ENCODE data around the gene F5.

Gene F5

DNA sequence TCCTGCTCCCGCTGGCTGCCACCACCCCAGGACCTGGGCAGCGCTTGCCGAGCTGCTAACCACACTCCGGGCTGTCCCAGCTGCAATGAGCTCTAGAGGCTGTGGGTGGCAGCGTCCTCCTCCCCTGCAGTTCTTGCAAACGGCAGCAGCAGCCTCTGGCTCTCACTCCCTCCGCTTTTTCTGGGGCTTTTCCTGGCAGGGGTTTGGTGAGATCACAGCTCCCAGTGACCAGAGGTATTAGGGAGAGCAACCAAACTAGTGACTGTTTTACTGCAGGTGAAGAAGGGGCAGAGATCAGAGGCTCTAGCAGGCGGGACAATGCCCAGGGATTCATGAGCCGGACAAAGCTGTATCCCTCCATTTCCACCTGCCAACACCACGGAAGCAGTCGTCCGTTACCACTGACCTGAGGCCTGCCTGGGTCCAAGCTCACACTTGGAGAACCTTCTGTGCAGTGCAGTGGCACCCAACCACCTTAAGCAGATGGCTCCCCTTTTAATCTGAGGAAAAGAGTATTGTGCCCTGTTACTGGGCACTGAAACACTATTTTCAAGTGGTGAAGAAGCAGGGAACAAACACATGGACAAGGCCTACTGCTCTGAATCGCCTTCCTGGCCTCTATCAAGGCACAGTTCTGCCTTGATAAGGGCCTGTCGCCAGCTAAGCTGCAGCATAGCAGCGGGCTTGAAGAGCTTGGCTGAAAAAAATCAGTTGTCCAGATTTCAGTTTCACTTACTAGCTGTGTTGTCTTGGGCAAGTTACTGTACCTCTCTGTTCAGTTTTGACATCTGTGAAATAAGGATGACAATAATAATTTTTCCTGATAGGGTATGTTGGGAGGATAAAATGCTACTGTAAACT, at the start of gene F5:
F5 (minus strand) TSS at position 87 of the 861 bp plus-strand sequence. CDS start 95 bp downstream, outside the sequence.
- peak; percentile 63 to 70 for DNase-seq (ENCODE audit: low read depth in 2 of 2)

- no peak for DNase-seq (ENCODE audit: low read depth in 2 of 2)
These were observed 48.6 kb upstream of the F5 start for GRCh38 chr1:169634877-169635276.

- no peak for DNase-seq (ENCODE audit: low read depth in 2 of 2)
These were observed 47.9 kb upstream of the F5 start for GRCh38 chr1:169634145-169634544.

- no peak for DNase-seq (ENCODE audit: low read depth in 2 of 2)
These were observed 45.0 kb upstream of the F5 start for GRCh38 chr1:169631249-169631648.

DNA sequence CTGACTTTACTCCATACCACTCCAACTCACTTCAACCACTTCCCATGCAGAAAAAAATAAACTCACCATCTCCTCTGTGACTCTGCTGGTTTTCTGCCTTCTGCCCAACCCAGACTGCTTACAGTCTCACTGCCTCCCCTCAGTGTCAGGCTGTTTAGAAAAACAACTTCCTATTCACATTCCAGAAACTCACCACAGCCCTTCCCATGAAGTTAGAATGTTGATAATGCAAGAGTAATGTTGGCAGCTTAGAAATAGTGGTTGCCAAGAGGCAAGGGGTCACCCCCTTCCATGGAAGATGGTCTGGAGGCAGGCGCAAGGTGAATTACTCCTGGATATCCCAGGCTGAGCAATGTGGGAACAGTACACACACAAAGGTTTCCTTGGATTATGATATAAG, 43.7 kb upstream of the F5 start, which contains the start of gene SELP:
SELP (minus strand) TSS at position 119 of the 400 bp plus-strand sequence; CDS start at position 69, 50 bp downstream.
- no peak for DNase-seq (ENCODE audit: low read depth in 2 of 2)

- no peak for DNase-seq (ENCODE audit: low read depth in 2 of 2)
These were observed 38.6 kb upstream of the F5 start for GRCh38 chr1:169624912-169625311.

DNA sequence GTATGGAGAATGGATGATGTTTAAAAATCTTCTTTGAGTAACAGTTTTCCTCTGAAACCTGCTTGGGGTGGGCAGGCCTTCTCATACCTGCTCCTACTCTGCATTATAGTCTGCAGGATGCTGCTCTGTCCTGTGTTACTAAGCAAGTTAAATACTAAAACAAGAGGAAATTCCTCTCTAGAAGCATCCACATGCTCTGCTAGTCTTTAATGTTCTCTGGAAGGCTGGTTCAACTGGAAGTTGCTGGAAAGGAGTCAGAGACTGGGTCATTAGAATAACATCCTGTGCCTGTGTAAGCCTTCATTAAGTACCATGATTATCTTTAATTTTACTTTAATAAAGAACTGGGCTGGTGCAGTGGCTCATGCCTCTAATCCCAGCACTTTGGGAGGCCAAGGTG, 37.8 kb upstream of the F5 start:
- DNase-seq (ENCODE audit: low read depth in 2 of 2), result no peak

GRCh38 chr1:169623132-169623926, 37.0 kb upstream of the F5 start:
- DNase-seq (ENCODE audit: low read depth in 2 of 2), result no peak

DNA sequence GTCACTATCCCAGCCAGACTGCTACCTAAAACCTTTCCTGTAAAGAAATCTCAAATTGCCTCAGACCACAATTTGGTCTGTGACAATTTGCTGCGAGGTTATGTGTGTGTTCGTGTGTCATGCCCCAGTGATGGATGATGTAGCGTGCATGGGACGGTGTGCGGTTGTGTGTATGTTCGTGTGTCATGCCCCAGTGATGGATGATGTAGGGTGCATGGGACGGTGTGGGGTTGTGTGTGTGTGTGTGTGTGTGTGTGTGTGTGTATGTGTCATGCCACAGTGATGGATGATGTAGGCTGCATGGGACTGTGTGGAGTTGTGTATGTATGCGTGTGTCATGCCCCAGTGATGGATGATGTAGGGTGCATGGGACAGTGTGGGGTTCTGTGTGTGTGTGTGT, 34.3 kb upstream of the F5 start:
- DNase-seq (ENCODE audit: low read depth in 2 of 2), result no peak

GRCh38 chr1:169618367-169618766, 32.1 kb upstream of the F5 start:
- DNase-seq (ENCODE audit: low read depth in 2 of 2), result no peak

DNA sequence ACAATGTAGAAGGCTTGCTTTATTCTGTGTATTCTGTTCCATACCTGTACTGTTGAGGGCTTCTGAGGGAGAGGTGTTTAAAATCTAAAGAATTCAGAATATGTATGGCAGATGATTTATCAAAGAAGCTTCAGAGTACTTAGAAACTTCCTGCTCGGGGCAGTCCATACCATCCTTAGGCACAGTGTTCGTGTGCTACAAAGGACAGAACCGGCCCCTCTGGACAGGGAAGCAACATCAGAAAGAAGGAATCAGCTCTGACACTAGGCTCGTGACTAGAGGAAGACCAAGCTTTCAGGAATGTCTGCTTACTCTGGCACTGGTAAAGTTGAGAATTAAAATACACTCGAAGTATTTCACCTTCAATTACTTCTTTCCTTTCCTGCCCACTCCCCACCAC, 29.5 kb upstream of the F5 start:
- no peak for DNase-seq (ENCODE audit: low read depth in 2 of 2)

- no peak for DNase-seq (ENCODE audit: low read depth in 2 of 2)
These were observed 24.6 kb upstream of the F5 start for GRCh38 chr1:169610858-169611257.

- no peak for DNase-seq (ENCODE audit: low read depth in 2 of 2)
These were observed 23.8 kb upstream of the F5 start for GRCh38 chr1:169610108-169610507.

DNA sequence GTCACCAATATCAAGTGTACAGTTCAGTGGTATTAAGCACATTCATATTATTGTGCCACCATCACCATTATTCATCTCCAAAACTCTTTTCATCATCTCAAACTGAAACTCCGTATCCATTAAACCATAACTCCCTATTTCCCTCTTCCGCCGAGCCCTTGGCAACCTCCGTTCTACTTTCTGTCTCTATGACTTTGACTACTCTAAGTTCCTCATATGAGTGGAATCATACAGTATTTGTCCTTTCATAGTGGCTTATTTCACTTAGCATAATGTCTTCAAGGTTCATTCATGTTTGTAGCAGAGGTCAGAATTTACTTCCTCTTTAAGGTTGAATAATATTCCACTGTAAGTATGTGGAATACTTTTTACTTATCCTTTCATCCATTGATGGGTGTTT, 21.9 kb upstream of the F5 start:
- no peak for DNase-seq (ENCODE audit: low read depth in 2 of 2)

GRCh38 chr1:169604781-169605560, 18.7 kb upstream of the F5 start:
- no peak for DNase-seq (ENCODE audit: low read depth in 2 of 2)

GRCh38 chr1:169601096-169601881, 15.0 kb upstream of the F5 start:
- no peak for DNase-seq (ENCODE audit: low read depth in 2 of 2)

- no peak for DNase-seq (ENCODE audit: low read depth in 2 of 2)
These were observed 9.8 kb upstream of the F5 start for GRCh38 chr1:169595764-169596711.

DNA sequence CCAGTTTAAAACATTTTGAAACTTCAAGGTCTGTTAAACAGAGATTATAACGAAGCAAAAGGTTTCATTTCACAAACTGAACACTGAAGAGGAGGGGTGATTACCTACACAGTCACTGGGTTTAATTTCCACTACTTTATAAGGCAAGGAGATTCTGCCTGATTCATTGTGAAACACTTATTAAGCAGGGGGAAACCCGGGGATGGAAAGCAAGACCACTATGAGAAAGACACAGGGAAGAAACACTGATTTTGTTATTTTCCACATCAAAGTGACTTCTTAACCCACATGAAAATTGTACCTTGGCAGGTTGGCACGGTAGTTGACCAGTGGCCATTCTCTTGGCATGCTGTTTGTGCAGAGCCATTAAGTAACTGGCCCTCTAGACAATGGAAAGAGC, 8.1 kb upstream of the F5 start:
- DNase-seq (ENCODE audit: low read depth in 2 of 2), result no peak

DNA sequence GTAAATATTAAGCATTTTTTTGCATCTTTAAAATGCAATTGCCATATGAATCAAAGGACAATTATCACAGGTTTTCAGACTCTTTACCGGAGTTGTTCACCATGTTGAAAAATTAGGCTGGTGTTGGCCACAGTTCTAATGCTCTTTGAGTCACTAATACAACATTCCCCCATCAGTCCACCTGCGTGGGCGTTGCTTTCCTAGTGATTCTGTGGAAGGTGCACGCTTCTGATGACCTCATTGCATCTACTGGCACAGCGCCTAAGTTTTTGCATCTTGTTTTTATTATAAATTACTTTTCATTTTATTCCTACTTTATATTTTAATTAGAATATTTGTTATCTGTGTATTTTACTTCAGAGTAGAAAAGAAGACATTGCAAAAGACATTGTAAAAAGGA, 4.7 kb upstream of the F5 start:
- DNase-seq (ENCODE audit: low read depth in 2 of 2), result no peak

Data from stimulated activated CD4-positive, alpha-beta T cell treated with anti-CD3 and anti-CD28 coated beads, Interleukin-1b, Interleukin-23, amount 100 ng/mL, for 4 hours (primary cell).